Spleen (tissue), 11 donors: Measurements from ENCODE around the gene DHRS7. TPM values are rescaled to one million over a fixed set of nuclear protein-coding genes. Genes with fewer than 3 reads are reported as not detected.

ENCODE experiments used
- DNase-seq: peaks from one replicate; pipeline ENCODE4 v3.0.0-alpha.2; 2020
- H3K27ac ChIP-seq, 8 donors: fragments of 200-600 bp; sonication (generic) in 7 of 8; 1 replicate in 4 of 8; 2 replicates in 4 of 8; pipeline versions ENCODE4 v1.5.0 to v1.8.0; 2016 to 2021; ENCODE audit warnings: inconsistent platforms in 4 of 8, mild to moderate bottlenecking in 4 of 8, moderate library complexity in 1 of 8
- H3K27me3 ChIP-seq, 7 donors: fragments of 200-600 bp; sonication (generic) in 6 of 7; replicated peaks in 1 of 7; 1 replicate in 4 of 7; 2 replicates in 3 of 7; pipeline versions ENCODE4 v1.5.0 to v1.8.0; 2016 to 2021; ENCODE audit warnings: inconsistent platforms in 3 of 7, mild to moderate bottlenecking in 1 of 7
- H3K36me3 ChIP-seq, 6 donors: fragments of 200-600 bp; sonication (generic) in 5 of 6; 1 replicate in 4 of 6; 2 replicates in 2 of 6; pipeline versions ENCODE4 v1.5.0 to v1.8.0; 2016 to 2021; ENCODE audit warnings: inconsistent platforms in 2 of 6
- H3K4me1 ChIP-seq, 6 donors: fragments of 200-600 bp; sonication (generic) in 5 of 6; 1 replicate in 3 of 6; 2 replicates in 3 of 6; pipeline versions ENCODE4 v1.5.0 to v1.8.0; 2016 to 2021; ENCODE audit warnings: inconsistent platforms in 3 of 6
- H3K4me3 ChIP-seq, 8 donors: fragments of 200-600 bp; sonication (generic) in 7 of 8; 1 replicate in 4 of 8; 2 replicates in 4 of 8; pipeline versions ENCODE4 v1.5.0 to v1.8.0; 2016 to 2021; ENCODE audit warnings: inconsistent platforms in 4 of 8, mild to moderate bottlenecking in 4 of 8, moderate library complexity in 2 of 8
- H3K9me3 ChIP-seq, 8 donors: fragments of 200-600 bp; sonication (generic) in 7 of 8; 1 replicate in 4 of 8; 2 replicates in 4 of 8; pipeline versions ENCODE4 v1.5.0 to v1.8.0; 2016 to 2021; ENCODE audit warnings: inconsistent platforms in 4 of 8
- CTCF ChIP-seq, 11 experiments: fragments of 200-600 bp in 7 of 11; fragments of 450-650 bp in 4 of 11; sonication (generic) in 4 of 11; IDR thresholded peaks in 8 of 11; conservative IDR thresholded peaks in 3 of 11; 1 replicate in 7 of 11; 2 replicates in 4 of 11; pipeline versions ENCODE4 v1.4.0 to v1.8.0; 2016 to 2021; ENCODE audit warnings: antibody characterized with exemption in 11 of 11, inconsistent platforms in 4 of 11, mild to moderate bottlenecking in 1 of 11
- POLR2A ChIP-seq, 3 donors: fragments of 450-650 bp; IDR thresholded peaks; one replicate each; pipeline ENCODE4 v1.5.1; 2017; ENCODE audit warnings: antibody characterized with exemption in 3 of 3, mild to moderate bottlenecking in 1 of 3
- POLR2AphosphoS5 ChIP-seq, 3 donors: sonication (generic); formaldehyde crosslinking; IDR thresholded peaks; one replicate each; pipeline ENCODE4 v1.5.1; 2017; ENCODE audit warnings: antibody characterized with exemption in 3 of 3
- WGBS, 5 donors: extraction: QIAGEN DNeasy Blood & Tissue Kit in 3 of 5; methylation state at CpG; one replicate each; pipeline versions ENCODE4 v1.1.5 to v1.1.7; 2013 to 2018; 5-methylcytosine and 5-hydroxymethylcytosine counted together
- intact Hi-C: fragments of 100-400 bp; cut with DNase I; formaldehyde crosslinking; loops from one replicate; pipeline ENCODE4 v1.15.0; 2023; ENCODE audit warnings: low total_unique reads
- polyA plus RNA-seq, 3 donors: library from polyadenylated mRNA; stranded (reverse); fragments of 200-250 nt; gene quantifications; one replicate each; pipeline ENCODE4 v1.2.1, GENCODE V29; 2013
- total RNA-seq, 7 donors: library from RNA; depleted of rRNA in 3 of 7; stranded (reverse); fragments of >200 nt in 3 of 7; fragmentation: NEBNext Ultra II Directional in 4 of 7; extraction: Animal tissue kit (Norgen Biotek cat#: 25700) in 4 of 7; gene quantifications; one replicate each; pipeline versions ENCODE4 v1.1.0 to v1.2.1, GENCODE V29; 2016 to 2021
- donor health status: healthy with polysubstance abuse.
- donor health status: DM: no; HTN: no; CAD: no; lungs with moderate emphysema.
- donor health status: DM: no; HTN: no; CAD: no.
- donor health status: Bipolar disorder and iron deficiency.
- donor health status: healthy.
- donor health status: DM: no; HTN: no; CAD: no.
- donor health status: DM: yes; HTN: yes; CAD: no.

Gene DHRS7
- total and polyA plus RNA-seq, 10 donors: 30.0 to 93.1 (median 50.6) TPM

- no peaks in the 10 kb centered on the region for H3K27me3 ChIP-seq
- H3K9me3 ChIP-seq: peaks cover 0 to 9% (median 5%) of the 10 kb centered on the region in 8 donors
- no peaks in the 10 kb centered on the region for H3K36me3 ChIP-seq
- 58 to 70% (median 66%) methylated on average over 5 of the region's 5 CpGs for WGBS, 5 donors
- intact Hi-C loops: loop anchor here (5.0 kb wide), 2 partner anchors 123 to 218 kb away; no protein-coding TSS in a partner anchor
- peaks cover 0 to 12% (median 11%) of the 10 kb centered on the region in 6 donors for H3K4me1 ChIP-seq
- no peak for DNase-seq
- no peak overlapping the region for H3K4me3 ChIP-seq
- no peak overlapping the region for H3K27ac ChIP-seq
- TF ChIP-seq POLR2AphosphoS5 (IDR thresholded peaks at IDR 0.05): no peak
- TF ChIP-seq CTCF (IDR thresholded peaks at IDR 0.05 in 8 of 11, conservative IDR thresholded peaks at IDR 0.05 in 3 of 11): no peak
- no peak for TF ChIP-seq POLR2A (IDR thresholded peaks at IDR 0.05)
These were observed 19.8 kb upstream of the DHRS7 start for GRCh38 chr14:60184905-60185555.

- Histone ChIP-seq H3K4me1 (peaks cover 0 to 12% (median 11%) of the 10 kb centered on the region in 6 donors), H3K27ac (peak overlapping the region; percentile 14 to 78 (median 70)), H3K27me3 (no peaks in the 10 kb centered on the region), H3K36me3 (no peaks in the 10 kb centered on the region), H3K4me3 (peak overlapping the region; percentile 1 to 64 (median 32)), H3K9me3 (peaks cover 0 to 14% (median 11%) of the 10 kb centered on the region in 8 donors)
- intact Hi-C loops: loop anchor here (5.0 kb wide), 1 partner anchor 217 kb away; no protein-coding TSS in a partner anchor
- TF ChIP-seq CTCF (IDR thresholded peaks at IDR 0.05 in 8 of 11, conservative IDR thresholded peaks at IDR 0.05 in 3 of 11) (peak; percentile 54 to 90 (median 74)), POLR2AphosphoS5 (IDR thresholded peaks at IDR 0.05) (no peak), POLR2A (IDR thresholded peaks at IDR 0.05) (no peak)
- whole genome bisulfite sequencing, 5 donors: 0 to 2% (median 1%) methylated on average over 5 of the region's 5 CpGs
- no peak for DNase-seq
These were observed 19.1 kb upstream of the DHRS7 start for GRCh38 chr14:60184146-60184904.

- intact Hi-C loops: loop anchor here (5.0 kb wide), 1 partner anchor 216 kb away; no protein-coding TSS in a partner anchor
- TF ChIP-seq POLR2A (IDR thresholded peaks at IDR 0.05): no peak
- TF ChIP-seq CTCF (IDR thresholded peaks at IDR 0.05 in 8 of 11, conservative IDR thresholded peaks at IDR 0.05 in 3 of 11): no peak
- peak overlapping the region; percentile 14 to 78 (median 70) for H3K27ac ChIP-seq
- H3K4me1 ChIP-seq: peaks cover 0 to 12% (median 11%) of the 10 kb centered on the region in 6 donors
- peaks cover 0 to 15% (median 11%) of the 10 kb centered on the region in 8 donors for H3K9me3 ChIP-seq
- DNase-seq: no peak
- peak overlapping the region in 6 of 8 donors; percentile 29 to 64 (median 34) for H3K4me3 ChIP-seq
- H3K27me3 ChIP-seq: no peaks in the 10 kb centered on the region
- WGBS, 5 donors: 12 to 29% (median 19%) methylated on average over 1 of the region's 1 CpG
- H3K36me3 ChIP-seq: no peaks in the 10 kb centered on the region
These were observed 18.5 kb upstream of the DHRS7 start for GRCh38 chr14:60183741-60184140.

- WGBS, 5 donors: 80 to 88% (median 85%) methylated on average over 3 of the region's 3 CpGs
- Histone ChIP-seq H3K4me1 (peaks cover 0 to 12% (median 11%) of the 10 kb centered on the region in 6 donors), H3K27me3 (no peaks in the 10 kb centered on the region), H3K27ac (peak overlapping the region in 3 of 8 donors; percentile 59 to 78 (median 72)), H3K36me3 (no peaks in the 10 kb centered on the region), H3K9me3 (peaks cover 0 to 20% (median 16%) of the 10 kb centered on the region in 8 donors), H3K4me3 (no peak overlapping the region)
- TF ChIP-seq CTCF (IDR thresholded peaks at IDR 0.05 in 8 of 11, conservative IDR thresholded peaks at IDR 0.05 in 3 of 11): no peak
- TF ChIP-seq POLR2AphosphoS5 (IDR thresholded peaks at IDR 0.05): no peak
- no peak for TF ChIP-seq POLR2A (IDR thresholded peaks at IDR 0.05)
- intact Hi-C loops: loop anchor here (5.0 kb wide), 1 partner anchor 216 kb away; no protein-coding TSS in a partner anchor
- DNase-seq: no peak
These were observed 17.9 kb upstream of the DHRS7 start for GRCh38 chr14:60183138-60183537.
